T1000 (cell line): Measurements from ENCODE around the gene ALDH1B1.

ENCODE experiments used
- DNase-seq: peaks from one replicate; lab custom pipeline; 2025; ENCODE audit warnings: mixed read lengths; lab: John Stamatoyannopoulos, UW

ALDH1B1 gene

DNA sequence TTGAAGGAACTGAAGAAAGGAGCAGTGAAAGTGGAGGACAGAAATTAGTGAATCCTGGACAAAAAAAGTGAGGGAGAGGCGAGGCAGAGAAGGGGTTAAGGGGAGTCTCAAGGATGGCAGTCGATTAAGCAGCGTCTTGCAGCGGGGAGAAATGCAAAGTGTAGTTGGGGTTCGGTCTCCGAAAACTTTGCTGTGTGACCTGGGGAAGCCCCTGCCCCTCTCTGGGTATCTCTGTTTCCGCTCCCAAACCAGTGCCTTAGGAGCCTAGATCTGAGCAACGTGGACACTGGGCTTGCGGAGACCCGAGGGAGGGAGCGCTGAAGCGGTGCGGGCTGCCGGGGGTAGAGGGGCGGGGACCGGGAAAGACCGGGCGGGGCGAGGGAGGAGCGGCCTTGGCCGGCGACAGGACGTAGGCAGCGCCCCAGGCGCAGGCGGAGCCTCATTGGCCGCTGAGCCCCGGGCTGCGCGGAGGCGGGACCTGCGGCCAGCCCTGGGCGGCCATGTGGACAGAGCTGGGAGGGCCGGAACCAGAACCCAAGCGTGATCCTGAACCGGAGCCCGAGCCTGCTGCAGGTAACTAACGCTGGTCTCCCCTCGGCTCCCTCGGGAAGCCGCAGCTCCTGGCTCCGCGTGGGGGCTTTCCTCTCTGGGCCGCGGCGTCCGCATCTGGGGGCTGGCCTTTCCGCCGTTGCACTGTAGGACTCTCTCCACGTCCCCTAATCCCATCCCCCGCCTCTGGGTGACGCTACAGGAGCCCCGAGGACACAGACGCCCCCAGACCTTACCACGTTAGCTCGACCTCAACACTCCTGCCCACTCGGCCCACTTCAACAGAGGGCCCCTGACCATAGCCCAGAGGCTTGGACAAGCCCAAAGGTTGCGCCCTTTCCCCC is at the start of gene ALDH1B1:
ALDH1B1 (plus strand) TSS at position 468 of the 893 bp plus-strand sequence. CDS start 3,047 bp downstream, outside the sequence.
- peak; percentile 67 for DNase-seq

DNA sequence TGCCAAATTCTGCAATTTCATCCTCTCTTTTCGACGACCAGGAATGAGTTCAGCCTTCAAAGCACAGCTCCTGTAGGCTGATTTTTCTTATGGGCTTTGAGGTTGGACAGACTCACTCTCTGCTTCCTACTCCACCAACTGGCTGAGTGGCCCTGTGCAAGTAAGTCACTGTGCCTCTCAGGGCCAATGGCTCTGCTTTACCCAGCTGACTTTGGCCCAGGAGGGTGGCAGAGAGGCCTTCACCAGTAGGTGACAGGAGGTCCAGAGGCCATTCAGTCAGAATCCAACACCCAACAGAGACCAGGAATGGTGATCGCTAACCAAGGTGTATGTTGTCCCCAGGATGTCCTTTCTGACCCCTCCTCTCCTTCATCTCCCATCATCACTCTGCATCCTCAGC is 49.5 kb upstream of the ALDH1B1 start:
- DNase-seq: no peak

DNA sequence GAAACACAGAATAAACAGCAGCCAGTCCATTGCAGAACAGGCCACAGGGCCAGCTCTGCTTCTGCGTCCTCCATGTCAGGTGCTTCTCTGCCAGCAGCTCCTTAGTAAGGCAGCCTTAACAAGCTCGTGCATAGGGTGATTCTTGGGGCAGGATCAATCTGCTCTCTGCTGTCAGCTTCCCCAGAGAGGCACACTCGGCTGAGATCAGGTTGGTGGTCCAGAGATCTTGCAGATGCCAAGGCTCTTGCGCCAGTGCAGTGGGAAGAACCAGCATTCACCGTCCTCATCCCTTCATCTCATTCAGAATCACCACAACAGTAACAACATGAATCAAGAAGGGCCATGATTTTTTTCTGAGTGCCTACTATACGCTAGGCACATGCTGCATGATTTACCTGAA is 49.0 kb upstream of the ALDH1B1 start:
- DNase-seq: no peak

DNA sequence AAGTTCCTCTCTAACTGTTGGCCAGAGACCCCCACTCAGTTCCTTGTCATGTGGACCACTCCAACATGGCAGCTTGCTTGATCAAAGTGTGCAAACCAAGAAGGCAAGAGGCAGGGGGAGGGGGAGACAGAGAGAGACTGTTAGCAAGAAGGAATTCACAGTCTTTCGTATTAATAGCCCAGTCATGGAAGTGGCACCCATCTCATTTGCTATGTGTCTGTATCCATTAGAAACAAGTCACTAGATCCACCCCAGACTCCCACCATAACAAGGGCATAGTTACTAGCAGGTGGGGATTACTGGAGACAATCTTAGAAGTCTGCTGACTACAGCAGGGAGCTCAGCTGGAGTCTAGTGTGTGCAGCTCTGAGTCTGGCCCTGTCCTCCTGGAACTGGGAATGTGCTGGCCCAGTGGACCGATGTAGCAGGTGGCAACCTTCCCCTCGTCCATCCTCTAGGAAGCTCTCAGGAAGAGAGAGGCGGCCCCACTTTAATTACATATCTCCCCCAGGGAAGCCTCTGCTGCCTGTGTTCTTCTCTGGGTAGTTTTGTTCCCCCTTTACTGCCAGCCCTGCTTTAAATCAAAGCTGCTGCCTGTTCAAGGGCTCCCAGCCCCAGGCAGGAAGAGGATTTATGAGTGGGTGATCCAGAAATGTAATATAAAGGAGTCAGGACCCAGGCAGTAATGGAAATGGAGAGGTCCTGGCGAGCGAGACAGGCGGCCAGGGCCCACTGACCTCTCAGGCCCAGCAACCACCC is 47.8 kb upstream of the ALDH1B1 start:
- no peak for DNase-seq

DNA sequence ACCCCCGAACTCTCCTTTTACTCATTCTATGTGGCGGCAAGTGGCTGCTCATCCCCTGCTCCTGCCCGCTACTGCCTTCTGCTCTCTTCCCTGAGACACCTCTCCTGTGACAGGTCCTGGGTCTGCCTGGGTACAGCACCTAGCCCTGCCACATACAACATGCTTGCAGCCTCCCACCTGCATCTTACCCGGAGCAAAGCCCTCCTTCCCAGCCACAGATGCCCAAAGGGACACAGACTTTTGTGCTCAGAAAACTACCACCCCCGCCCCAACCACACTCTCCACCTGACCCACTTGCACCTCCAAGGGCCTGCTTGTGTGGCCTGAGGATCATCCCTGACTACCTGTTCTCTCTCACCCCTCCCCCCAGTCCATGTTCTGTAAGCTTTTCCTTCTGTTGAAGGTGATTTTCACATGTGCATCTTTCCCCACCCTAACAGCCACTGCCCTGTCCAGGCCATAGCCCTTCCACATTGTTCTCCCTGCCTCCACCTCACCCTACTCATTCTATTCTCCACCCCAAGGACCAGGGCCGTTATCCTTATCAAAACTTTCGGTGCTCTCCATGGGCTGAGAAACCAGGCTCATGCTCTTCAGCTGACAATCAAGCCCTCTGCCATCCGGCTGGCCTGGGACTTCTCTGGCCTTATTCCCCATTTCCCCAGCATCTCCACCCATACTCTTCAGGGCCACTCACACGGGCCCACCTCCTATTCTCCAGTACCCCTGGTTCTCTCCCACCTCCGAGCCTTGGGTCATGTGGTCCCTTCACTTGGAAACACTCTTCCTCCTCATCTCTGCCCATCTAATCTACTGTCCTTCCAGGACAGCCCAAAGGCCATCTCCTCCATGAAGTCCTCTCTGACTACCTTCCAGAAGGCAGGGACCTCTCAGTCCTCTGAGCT is 46.4 kb upstream of the ALDH1B1 start:
- no peak for DNase-seq

DNA sequence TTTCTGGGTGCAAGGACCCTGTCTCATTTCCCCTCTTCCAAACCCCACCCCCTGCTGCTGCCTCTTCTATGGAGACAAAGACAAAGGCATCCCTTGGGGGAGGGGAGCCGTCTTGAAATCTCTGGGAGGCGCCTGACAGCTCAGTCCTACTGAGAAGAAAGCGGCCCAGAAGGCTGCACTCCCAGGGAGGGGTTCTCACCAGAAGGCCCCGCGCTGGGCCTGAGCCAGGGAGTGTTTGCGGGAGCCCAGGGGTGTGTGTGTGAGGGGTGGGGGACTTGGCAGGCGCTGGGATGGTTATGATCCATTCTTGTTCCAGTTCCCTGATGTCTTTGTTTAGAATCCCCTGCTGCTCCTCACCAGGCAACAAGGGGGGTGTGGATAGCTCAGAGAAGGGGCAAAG is 45.7 kb upstream of the ALDH1B1 start:
- no peak for DNase-seq

DNA sequence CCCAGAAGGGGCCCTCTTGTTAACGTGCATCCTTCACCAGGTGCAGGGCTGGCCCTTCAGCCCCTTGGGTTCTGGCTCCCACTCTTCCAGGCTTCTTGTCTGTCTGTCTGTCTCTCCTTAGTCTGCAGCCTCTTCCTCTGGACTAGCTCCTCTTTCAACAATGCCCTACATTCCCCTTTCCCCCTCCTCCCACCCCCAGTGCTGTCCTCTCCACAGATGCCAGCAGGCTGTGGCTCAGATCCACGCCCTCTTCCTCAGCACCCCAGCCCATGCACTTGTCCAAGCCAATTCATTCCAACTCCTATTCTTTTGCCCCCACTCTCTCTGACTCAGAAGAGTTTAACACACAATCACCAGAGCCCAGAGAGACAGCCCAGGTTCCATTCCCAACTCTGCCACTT is 45.2 kb upstream of the ALDH1B1 start:
- DNase-seq: no peak

DNA sequence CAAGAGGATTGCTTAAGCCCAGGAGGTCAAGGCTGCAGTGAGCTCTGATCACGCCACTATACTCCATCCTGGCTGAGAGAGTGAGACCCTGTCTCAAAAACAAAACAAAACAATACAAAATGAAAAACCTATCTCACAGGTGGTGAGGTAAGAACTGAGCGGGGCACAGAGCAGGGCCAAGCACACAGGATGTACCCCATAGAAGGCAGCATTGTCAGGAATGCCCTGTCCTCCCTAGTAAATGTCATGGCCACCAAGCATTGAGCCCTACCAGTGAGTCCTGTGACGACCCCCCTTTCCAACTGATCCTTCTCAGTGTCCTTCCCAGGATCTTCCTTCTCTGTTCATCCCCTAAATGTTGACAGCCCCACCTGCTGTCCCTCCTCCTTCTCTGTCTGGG is 44.6 kb upstream of the ALDH1B1 start:
- no peak for DNase-seq

DNA sequence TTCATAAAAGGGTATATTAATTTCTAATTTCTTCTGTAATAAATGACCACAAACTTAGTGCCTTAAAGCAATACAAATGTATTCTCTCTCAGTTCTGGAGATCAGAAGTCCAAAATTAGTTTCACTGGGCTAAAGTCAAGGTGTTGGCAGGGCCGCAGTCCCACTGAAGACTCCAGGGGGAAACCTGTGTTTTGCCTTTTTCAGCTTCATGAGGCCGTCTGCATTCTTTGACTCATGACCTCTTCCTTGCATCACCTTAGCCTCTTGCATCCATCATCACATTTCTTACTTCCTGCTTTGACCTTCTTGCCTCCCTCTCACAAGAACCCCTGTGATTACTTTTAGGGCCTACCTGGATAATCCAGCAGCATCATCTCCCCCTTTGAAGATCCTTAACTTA is 42.0 kb upstream of the ALDH1B1 start:
- no peak for DNase-seq

DNA sequence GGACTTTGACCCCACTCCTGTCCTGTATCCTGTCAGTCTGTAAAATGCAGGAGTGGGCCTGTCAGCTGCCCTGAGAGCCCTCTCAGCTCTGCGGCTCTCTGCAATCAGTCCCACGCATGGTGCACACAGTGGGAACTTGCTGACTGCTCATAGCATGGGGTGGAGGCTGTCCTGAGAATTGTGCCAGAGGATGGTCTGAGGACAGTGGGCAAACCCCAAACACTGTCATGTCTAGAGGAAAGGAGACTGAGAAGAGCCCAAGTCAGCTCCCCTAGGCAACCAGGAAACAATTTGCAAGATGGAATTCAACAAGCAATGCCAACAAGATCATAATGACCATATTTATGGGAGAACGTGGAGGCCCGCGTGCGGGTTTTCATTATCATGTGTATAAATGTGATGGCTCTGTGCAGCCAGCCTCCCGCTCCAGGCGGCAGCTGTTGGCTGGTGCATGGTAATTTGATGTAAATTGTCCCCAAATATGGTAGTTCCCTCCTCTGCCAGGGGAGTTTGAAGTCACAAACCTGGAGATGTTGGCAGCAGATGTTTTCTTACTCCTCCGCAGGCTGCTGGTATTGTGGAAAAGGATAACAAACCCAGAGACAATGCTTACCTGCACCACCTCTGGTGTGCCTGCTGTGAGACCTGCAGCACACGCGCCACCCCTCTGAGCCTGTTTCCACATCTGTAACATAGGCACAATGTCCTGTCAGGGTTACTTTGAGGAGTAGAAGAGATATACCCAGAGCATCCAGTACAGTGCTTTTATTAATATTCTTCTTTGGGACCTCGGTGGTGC is 39.8 kb upstream of the ALDH1B1 start:
- DNase-seq: no peak

DNA sequence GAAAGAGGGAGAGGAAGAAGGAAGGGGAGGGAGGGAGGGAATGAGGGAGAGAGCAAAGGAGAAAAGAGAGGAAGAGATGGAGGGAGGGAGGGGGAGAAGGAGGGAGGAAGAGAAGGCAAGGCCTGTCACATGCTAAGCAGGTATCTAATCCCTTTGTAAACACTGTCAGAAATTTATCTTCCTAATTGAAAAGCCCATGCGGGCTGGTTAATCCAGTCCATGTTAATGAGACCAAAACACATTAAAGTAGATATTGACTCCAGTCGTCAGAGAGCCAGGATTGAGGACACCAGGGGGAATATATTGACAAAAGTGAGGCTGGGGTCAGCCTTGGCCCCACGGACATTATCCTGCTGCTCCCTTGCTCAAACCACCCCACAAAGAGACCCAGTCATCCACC is 37.4 kb upstream of the ALDH1B1 start:
- no peak for DNase-seq

DNA sequence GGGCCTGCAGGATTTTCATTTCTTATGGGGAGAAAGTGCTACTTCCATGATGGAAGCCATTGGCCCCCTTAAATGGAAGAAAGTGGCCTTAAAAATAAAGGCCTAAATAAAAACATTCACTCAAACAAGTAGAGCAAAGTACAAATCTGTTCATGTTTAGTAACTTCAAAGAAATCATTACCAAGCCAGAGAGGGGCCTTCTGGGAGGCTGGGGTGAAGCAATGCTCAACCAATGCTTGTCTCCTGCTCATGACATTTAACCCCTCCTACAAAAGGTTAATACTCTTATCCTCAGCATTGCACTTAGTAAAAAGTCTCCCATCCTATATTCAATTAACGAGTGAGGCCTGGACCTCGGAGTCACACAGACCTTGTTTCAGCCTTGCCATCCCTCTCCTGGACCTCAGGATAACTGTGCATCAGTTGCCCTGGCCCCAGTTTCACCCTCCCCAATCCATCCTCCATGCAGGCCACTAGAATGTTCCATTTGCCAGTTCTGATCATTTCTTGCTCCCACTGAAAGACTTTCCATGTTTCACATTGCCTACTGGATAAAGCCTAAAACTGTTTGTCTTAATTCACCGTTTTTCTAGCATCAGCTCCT is 36.9 kb upstream of the ALDH1B1 start:
- no peak for DNase-seq

DNA sequence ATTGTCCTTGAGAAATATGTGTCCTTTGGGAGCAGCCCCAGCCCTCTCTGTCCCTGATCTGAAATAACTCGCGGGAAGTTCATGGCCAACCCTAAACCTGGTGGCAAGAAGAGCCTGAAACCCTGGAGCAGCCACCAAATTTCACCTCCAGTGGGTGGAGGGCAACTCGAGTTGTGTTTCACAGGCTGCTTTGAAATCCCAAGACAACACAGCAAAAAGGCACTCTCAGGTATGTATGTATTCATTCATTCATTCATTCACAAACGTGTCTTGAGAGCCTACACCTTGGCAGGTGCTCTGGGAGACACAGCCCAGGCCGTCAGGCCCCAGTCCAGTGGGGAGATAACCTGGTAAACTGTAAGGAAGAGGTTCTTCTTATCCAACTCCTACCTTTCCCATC is 35.7 kb upstream of the ALDH1B1 start:
- no peak for DNase-seq

DNA sequence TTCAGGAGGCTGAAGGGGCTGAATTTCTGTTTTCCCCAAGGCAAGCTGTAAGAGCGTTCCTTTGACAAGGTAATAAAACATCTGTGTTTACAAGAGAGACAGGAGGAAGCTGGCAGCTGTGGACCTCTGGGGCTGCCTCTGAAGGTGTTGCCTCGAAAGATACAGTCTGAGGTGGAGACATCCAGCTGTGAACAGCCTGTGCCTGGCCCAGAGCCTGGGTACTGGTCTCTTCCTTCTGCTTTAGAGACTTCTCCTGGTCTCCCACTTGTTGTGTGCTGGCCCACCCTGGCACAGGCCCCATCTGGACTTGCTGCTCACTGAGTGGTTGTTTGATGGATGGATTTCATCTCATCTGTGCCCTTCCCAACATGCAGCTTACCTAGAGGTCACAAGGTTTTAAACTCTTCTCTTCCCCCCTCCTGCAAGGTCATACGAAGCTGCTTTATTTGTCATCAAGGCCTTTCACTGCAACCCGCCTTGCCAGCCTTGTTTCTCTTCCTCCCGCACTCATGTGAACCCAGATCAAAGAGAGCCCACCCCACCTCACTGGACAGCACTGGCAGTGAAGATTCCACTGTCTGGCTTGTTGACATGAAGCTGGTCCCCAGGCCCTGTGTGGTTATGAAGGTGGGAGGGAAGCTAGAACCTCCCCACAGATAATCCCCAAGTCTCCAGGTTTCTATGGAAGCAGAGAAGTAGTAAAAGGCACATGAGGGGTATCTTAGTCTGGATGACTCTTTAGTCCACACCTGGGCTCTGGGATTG is 35.0 kb upstream of the ALDH1B1 start:
- DNase-seq: no peak

DNA sequence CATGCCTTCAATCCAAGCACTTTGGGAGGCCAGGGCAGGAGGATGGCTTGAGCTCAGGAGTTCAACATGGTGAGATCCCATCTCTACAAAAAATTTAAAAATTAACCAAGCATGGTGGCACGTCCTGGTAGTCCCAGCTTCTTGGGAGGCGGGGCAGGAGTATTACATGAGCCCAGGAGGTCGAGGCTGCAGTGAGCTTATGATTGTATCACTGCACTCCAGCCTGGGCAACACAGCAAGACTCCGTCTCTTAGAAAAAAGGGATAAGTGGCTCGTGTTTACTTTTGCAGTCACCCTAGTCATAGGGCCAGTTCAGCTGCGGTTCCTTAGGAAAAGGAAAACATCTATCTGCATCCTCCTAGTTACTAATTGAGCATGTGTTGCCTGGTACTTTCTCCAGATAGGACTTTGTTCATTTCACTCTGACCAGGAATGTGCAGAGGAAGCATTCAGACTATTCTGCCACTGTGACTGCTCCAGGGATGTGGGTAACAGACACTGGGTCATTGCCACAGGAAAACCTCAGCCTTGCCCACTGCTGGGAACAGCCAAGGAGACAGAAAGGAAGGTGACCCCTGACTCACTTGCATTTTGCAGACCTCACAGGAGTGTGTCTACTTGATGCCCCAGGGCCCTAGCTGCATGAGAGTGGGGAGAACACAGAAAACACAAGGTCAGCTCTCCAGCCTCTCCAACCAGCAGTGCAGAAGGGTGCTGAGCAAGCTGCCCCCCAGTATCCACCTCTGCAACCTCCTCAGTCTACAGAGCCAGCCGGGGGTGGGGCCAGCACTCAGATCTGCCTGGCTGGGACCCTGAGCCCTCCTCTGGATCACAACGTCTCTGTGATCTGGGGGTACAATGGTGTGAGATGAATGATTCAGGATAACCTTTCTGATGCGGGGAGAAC is 33.9 kb upstream of the ALDH1B1 start:
- DNase-seq: no peak

DNA sequence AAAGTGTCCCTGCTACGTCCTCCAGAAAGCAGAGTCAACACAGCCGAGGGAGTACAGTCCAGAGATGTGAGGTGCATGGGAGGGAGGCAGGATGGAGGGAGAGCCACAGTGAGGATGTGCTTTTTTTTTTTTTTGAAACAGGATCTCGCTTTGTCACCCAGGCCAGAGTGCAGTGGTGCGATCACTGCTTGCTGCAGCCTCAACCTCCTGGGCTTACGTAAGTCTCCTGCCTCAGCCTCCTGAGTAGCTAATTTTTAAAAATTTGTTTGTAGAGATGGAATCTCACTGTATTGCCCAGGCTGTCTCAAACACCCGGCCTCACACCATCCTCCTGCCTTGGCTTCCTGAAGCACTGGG is 33.2 kb upstream of the ALDH1B1 start:
- no peak for DNase-seq

DNA sequence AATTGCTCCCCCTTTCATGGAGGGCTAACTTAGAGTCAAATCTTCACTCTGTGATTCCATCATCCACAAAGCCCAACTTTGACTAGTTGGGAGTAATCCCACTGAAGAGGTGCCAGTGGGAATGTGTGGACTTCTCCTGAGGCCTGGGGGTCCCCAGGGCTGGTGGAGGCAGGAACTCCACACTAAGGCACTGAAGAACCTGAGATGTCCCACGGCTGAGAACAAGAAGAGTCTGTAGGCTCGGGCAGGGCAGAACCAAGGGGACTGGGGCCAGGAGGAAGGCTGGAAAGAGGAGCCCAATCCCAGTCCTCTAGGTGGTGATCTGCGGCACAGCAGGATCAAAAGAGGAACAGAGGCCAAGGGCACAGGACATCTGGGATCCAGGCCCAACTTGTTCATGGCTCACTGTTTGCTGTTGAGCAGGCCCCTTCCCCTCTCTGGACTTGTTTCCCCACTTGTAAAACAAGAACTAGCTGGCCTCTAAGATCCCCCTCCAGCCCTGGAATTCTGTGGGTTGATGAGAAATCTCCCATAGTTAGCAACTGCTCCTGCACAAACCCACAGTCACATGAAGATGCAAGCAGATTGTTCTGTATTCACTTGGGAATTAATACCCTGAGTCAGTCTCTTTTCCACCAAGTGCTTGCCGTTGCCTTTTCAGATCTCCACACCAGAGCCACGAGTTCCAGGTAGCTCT is 32.7 kb upstream of the ALDH1B1 start:
- no peak for DNase-seq

DNA sequence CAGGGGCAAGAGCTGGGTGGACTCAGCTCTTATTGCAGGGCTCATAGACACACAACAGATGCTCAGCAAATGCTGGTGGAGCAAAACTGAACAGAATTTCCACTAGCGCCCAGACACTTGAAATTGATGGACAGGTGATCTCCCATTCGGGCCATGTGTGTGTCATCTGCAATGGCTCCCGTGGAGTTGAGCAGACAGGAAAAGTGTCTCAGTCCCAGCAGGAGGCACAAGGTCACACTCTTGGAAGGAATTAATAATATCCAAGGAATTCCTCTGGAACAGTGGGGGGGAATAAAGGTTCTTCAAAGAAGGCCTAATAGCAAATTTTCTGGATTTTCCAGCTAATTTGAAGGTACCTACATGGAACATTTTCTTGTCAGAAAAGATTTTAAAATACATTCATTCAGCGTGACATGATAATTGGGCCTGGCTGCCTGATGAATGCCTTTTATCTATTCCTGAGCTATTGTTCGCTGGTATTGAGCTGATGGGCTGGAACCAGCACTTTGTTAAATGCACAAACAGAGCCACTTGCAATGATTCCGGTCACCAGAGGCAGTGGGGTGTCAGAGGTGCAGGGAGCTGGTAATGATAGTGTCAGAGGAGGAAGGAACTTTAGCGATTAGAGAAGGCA is 31.5 kb upstream of the ALDH1B1 start:
- no peak for DNase-seq
